ENCODE data around the gene COPB2. TPM values are rescaled to one million over a fixed set of nuclear protein-coding genes. Genes with fewer than 3 reads are reported as not detected.

The COPB2 gene
- total and polyA plus RNA-seq, 10 of the 15 experiments (the other 5 are each of a cell fraction or from before 2014, with no cell fraction given), result 51.3 to 143 (median 116) TPM

DNA sequence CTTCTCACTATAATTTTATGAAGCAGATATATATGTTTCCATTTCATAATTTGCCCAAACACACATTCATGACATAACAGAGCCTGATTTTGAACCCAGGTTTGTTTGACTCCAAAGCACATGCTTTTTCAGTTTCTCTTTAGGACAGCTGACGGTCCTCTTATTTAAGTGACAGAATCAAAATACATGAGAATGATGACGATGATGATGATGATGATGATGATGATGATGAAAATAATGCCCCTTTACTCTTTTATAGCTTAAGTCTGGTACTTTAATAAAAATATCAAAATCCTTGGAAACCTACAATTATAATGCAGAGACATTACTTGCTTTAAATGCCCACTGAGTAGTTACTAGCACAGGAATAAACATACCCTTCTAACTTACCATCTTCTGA lies 15.3 kb downstream of the COPB2 start (continued):
- TF ChIP-seq RAD51 (IDR thresholded peaks at IDR 0.05) (no peak), BCL11A (IDR thresholded peaks at IDR 0.05; ENCODE audit: low read depth, low read length) (no peak), ZNF384 (IDR thresholded peaks at IDR 0.05; ENCODE audit: borderline replicate concordance, low read depth, low read length) (no peak)
- TF ChIP-seq, protein P1, sequence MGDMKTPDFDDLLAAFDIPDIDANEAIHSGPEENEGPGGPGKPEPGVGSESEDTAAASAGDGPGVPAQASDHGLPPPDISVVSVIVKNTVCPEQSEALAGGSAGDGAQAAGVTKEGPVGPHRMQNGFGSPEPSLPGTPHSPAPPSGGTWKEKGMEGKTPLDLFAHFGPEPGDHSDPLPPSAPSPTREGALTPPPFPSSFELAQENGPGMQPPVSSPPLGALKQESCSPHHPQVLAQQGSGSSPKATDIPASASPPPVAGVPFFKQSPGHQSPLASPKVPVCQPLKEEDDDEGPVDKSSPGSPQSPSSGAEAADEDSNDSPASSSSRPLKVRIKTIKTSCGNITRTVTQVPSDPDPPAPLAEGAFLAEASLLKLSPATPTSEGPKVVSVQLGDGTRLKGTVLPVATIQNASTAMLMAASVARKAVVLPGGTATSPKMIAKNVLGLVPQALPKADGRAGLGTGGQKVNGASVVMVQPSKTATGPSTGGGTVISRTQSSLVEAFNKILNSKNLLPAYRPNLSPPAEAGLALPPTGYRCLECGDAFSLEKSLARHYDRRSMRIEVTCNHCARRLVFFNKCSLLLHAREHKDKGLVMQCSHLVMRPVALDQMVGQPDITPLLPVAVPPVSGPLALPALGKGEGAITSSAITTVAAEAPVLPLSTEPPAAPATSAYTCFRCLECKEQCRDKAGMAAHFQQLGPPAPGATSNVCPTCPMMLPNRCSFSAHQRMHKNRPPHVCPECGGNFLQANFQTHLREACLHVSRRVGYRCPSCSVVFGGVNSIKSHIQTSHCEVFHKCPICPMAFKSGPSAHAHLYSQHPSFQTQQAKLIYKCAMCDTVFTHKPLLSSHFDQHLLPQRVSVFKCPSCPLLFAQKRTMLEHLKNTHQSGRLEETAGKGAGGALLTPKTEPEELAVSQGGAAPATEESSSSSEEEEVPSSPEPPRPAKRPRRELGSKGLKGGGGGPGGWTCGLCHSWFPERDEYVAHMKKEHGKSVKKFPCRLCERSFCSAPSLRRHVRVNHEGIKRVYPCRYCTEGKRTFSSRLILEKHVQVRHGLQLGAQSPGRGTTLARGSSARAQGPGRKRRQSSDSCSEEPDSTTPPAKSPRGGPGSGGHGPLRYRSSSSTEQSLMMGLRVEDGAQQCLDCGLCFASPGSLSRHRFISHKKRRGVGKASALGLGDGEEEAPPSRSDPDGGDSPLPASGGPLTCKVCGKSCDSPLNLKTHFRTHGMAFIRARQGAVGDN (IDR thresholded peaks at IDR 0.05), result no peak

DNA sequence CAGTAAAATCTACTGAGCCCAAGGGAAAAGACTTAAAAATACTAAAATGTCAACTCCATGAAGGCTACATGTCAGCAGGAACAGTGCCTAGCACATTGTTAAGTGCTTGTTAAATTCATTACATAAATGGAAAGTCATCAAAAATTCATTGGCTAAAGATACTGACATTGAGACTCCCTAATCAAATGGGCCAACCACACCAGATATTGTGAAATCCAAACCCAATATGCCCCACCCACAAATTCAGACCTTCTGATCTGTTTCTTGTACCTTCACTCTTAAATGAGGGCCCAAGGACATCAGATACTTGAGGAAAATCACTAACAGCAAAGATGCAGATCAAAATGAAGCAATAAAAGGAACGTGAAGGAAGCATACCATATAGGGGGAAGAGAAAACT lies 24.9 kb downstream of the COPB2 start:
- SMC1A ChIA-PET (ENCODE audit: uncharacterized antibody, unreplicated experiment), result no interaction called here
- CTCF ChIA-PET, result no interaction called here
- POLR2A ChIA-PET, result no interaction called here
- Histone ChIP-seq H3K9ac (ENCODE audit: control insufficient read depth, insufficient read depth, low read length) (no peak overlapping the region), H3K4me3 (no peak overlapping the region), H3K4me2 (ENCODE audit: control insufficient read depth, insufficient read depth) (no peak overlapping the region), H3K27me3 (replicated peaks in 1 of 2; ENCODE audit: control insufficient read depth in 2 of 2, insufficient read depth in 2 of 2, low read length in 1 of 2) (no peaks in the 10 kb centered on the region), H4K20me1 (ENCODE audit: control insufficient read depth, insufficient read depth) (no peaks in the 10 kb centered on the region; the same call in 1 of the 2 replicates), H3K9me3 (replicated peaks; ENCODE audit: control insufficient read depth, insufficient read depth, low read length) (no peaks in the 10 kb centered on the region), H2AFZ (ENCODE audit: control insufficient read depth, low read depth, low read length) (no peak overlapping the region), H3K79me2 (ENCODE audit: control insufficient read depth, insufficient read depth, low read length) (no peaks in the 10 kb centered on the region), H3K27ac (ENCODE audit: control insufficient read depth, insufficient read depth) (no peak overlapping the region), H3K36me3 (ENCODE audit: control insufficient read depth in 2 of 2, insufficient read depth in 2 of 2, low read length in 1 of 2) (peaks cover 7 to 41% of the 10 kb centered on the region in 2 experiments), H3K4me1 (ENCODE audit: control insufficient read depth, insufficient read depth, low read length) (no peaks in the 10 kb centered on the region)
- WGBS (ENCODE audit: insufficient coverage, insufficient replicate concordance, low lambda C conversion rate, missing lambda C conversion rate), result 100% methylated on average over 1 of the region's 1 CpG
- DNase-seq (ENCODE audit: low read depth, low spot score) (no peak), FAIRE-seq (no peak), ATAC-seq (no peak)
- BruUV-seq (replicated peaks), result no TSS peak
- intact Hi-C loops (cut with micrococcal nuclease; ENCODE audit: unreplicated experiment), result no loop called here
- RAD21 ChIA-PET (ENCODE audit: unreplicated experiment), result no interaction called here
- in situ Hi-C loops (cut with MboI), result no loop called here
- no peak for TF ChIP-seq ZBED1 (IDR thresholded peaks at IDR 0.05; ENCODE audit: borderline replicate concordance)
- no peak for TF ChIP-seq RUNX3 (IDR thresholded peaks at IDR 0.05; ENCODE audit: low read length)
- TF ChIP-seq, protein P2, sequence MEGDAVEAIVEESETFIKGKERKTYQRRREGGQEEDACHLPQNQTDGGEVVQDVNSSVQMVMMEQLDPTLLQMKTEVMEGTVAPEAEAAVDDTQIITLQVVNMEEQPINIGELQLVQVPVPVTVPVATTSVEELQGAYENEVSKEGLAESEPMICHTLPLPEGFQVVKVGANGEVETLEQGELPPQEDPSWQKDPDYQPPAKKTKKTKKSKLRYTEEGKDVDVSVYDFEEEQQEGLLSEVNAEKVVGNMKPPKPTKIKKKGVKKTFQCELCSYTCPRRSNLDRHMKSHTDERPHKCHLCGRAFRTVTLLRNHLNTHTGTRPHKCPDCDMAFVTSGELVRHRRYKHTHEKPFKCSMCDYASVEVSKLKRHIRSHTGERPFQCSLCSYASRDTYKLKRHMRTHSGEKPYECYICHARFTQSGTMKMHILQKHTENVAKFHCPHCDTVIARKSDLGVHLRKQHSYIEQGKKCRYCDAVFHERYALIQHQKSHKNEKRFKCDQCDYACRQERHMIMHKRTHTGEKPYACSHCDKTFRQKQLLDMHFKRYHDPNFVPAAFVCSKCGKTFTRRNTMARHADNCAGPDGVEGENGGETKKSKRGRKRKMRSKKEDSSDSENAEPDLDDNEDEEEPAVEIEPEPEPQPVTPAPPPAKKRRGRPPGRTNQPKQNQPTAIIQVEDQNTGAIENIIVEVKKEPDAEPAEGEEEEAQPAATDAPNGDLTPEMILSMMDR (IDR thresholded peaks at IDR 0.05 in 2 of 3, conservative IDR thresholded peaks at IDR 0.05 in 1 of 3; ENCODE audit: control insufficient read depth in 2 of 3, extremely low read depth in 1 of 3, insufficient read depth in 1 of 3, low read depth in 3 of 3, low read length in 3 of 3), result no peak
- no peak for TF ChIP-seq NFYB (IDR thresholded peaks at IDR 0.05; ENCODE audit: insufficient read depth, low read depth, low read length)
- no peak for TF ChIP-seq KDM1A (IDR thresholded peaks at IDR 0.05; ENCODE audit: borderline replicate concordance)
- no peak for TF ChIP-seq YY1 (IDR thresholded peaks at IDR 0.05; ENCODE audit: low read depth, low read length)
- no peak for TF ChIP-seq TCF3 (IDR thresholded peaks at IDR 0.05; ENCODE audit: borderline replicate concordance, insufficient read depth, low read depth, low read length)
- TF ChIP-seq, protein P1 (IDR thresholded peaks at IDR 0.05), result no peak
- no peak for TF ChIP-seq YBX1 (IDR thresholded peaks at IDR 0.05)
